Activated T-cell treated with anti-CD3 and anti-CD28 coated beads, Interleukin-2, amount 50 U/mL, for 4 hours (primary cell): ENCODE data around the gene FGFR2. TPM values are rescaled to one million over a fixed set of nuclear protein-coding genes. Genes with fewer than 3 reads are reported as not detected.

Source experiments
- ATAC-seq, 2 donors: fragments of 200-7000 bp; cut with Tn5 transposase; one replicate each; pipeline ENCODE4 v1.10.0; 2021
- DNase-seq: peaks from one replicate; pipeline ENCODE4 v3.0.0-alpha.2; 2020
- H3K27me3 Mint-ChIP-seq: one replicate; pipeline ENCODE4 v1.8.0; 2021; ENCODE audit warnings: low read depth, mixed read lengths
- H3K36me3 Mint-ChIP-seq: one replicate; pipeline ENCODE4 v1.8.0; 2022; ENCODE audit warnings: mixed read lengths; ENCODE audit not compliant: insufficient read depth
- H3K4me1 Mint-ChIP-seq: one replicate; pipeline ENCODE4 v1.8.0; 2021; ENCODE audit warnings: low read depth, mixed read lengths
- H3K4me3 Mint-ChIP-seq: one replicate; pipeline ENCODE4 v1.8.0; 2021; ENCODE audit warnings: mild to moderate bottlenecking, moderate library complexity, mixed read lengths
- H3K9me3 Mint-ChIP-seq: one replicate; pipeline ENCODE4 v1.8.0; 2021; ENCODE audit warnings: mixed read lengths
- total RNA-seq, 3 donors: library from RNA; stranded (reverse); gene quantifications; one replicate each; pipeline ENCODE4 v1.2.1, GENCODE V29; 2021

Gene FGFR2
- total RNA-seq, 3 donors from 2014 or later = 0.18 to 0.48 (median 0.33) TPM

- DNase-seq = no peak
- no peak for ATAC-seq
- no peak overlapping the region for H3K4me3 Mint-ChIP-seq
- peaks cover 4% of the 10 kb centered on the region for H3K9me3 Mint-ChIP-seq
- no peaks in the 10 kb centered on the region for H3K4me1 Mint-ChIP-seq
- no peaks in the 10 kb centered on the region for H3K36me3 Mint-ChIP-seq
- no peaks in the 10 kb centered on the region for H3K27me3 Mint-ChIP-seq
These were observed 97.4 kb downstream of the FGFR2 start for GRCh38 chr10:121500701-121501332.

- no peak overlapping the region for H3K4me3 Mint-ChIP-seq
- ATAC-seq = no peak
- H3K27me3 Mint-ChIP-seq = peaks cover 4% of the 10 kb centered on the region
- no peaks in the 10 kb centered on the region for H3K4me1 Mint-ChIP-seq
- DNase-seq = no peak
- no peaks in the 10 kb centered on the region for H3K36me3 Mint-ChIP-seq
- H3K9me3 Mint-ChIP-seq = peaks cover 4% of the 10 kb centered on the region
These were observed 100.5 kb downstream of the FGFR2 start for GRCh38 chr10:121497513-121498470.

- DNase-seq (no peak), ATAC-seq (no peak)
- Mint-ChIP-seq H3K36me3 (no peaks in the 10 kb centered on the region), H3K9me3 (peaks cover 4% of the 10 kb centered on the region), H3K4me3 (no peak overlapping the region), H3K27me3 (peaks cover 4% of the 10 kb centered on the region), H3K4me1 (no peaks in the 10 kb centered on the region)
These were observed 102.5 kb downstream of the FGFR2 start for GRCh38 chr10:121495719-121496118.

- H3K27me3 Mint-ChIP-seq = peaks cover 4% of the 10 kb centered on the region
- no peaks in the 10 kb centered on the region for H3K4me1 Mint-ChIP-seq
- H3K9me3 Mint-ChIP-seq = no peaks in the 10 kb centered on the region
- no peak for ATAC-seq
- no peak for DNase-seq
- no peaks in the 10 kb centered on the region for H3K36me3 Mint-ChIP-seq
- H3K4me3 Mint-ChIP-seq = no peak overlapping the region
These were observed 103.9 kb downstream of the FGFR2 start for GRCh38 chr10:121494296-121494695.

GRCh38 chr10:121493521-121493920, 104.7 kb downstream of the FGFR2 start:
- no peak for DNase-seq
- no peak for ATAC-seq
- H3K4me1 Mint-ChIP-seq = no peaks in the 10 kb centered on the region
- H3K9me3 Mint-ChIP-seq = no peaks in the 10 kb centered on the region
- H3K27me3 Mint-ChIP-seq = peaks cover 4% of the 10 kb centered on the region
- H3K4me3 Mint-ChIP-seq = no peak overlapping the region
- H3K36me3 Mint-ChIP-seq = no peaks in the 10 kb centered on the region

- DNase-seq (no peak), ATAC-seq (no peak)
- Mint-ChIP-seq H3K27me3 (peaks cover 4% of the 10 kb centered on the region), H3K4me3 (no peak overlapping the region), H3K4me1 (no peaks in the 10 kb centered on the region), H3K9me3 (no peaks in the 10 kb centered on the region), H3K36me3 (no peaks in the 10 kb centered on the region)
These were observed 107.2 kb downstream of the FGFR2 start for GRCh38 chr10:121490871-121491519.

GRCh38 chr10:121485436-121486139, 112.7 kb downstream of the FGFR2 start:
- H3K9me3 Mint-ChIP-seq = no peaks in the 10 kb centered on the region
- no peaks in the 10 kb centered on the region for H3K27me3 Mint-ChIP-seq
- H3K36me3 Mint-ChIP-seq = no peaks in the 10 kb centered on the region
- DNase-seq = no peak
- no peaks in the 10 kb centered on the region for H3K4me1 Mint-ChIP-seq
- H3K4me3 Mint-ChIP-seq = no peak overlapping the region
- ATAC-seq = no peak

- Mint-ChIP-seq H3K4me1 (no peaks in the 10 kb centered on the region), H3K36me3 (no peaks in the 10 kb centered on the region), H3K4me3 (no peak overlapping the region), H3K9me3 (no peaks in the 10 kb centered on the region), H3K27me3 (no peaks in the 10 kb centered on the region)
- no peak for ATAC-seq
- no peak for DNase-seq
These were observed 113.4 kb downstream of the FGFR2 start for GRCh38 chr10:121484816-121485215.

- no peaks in the 10 kb centered on the region for H3K4me1 Mint-ChIP-seq
These were observed 113.8 kb downstream of the FGFR2 start for GRCh38 chr10:121484401-121484800.

GRCh38 chr10:121481180-121481579, 117.1 kb downstream of the FGFR2 start:
- Mint-ChIP-seq H3K27me3 (no peaks in the 10 kb centered on the region), H3K9me3 (no peaks in the 10 kb centered on the region), H3K4me1 (no peaks in the 10 kb centered on the region), H3K36me3 (no peaks in the 10 kb centered on the region), H3K4me3 (no peak overlapping the region)
- ATAC-seq (no peak), DNase-seq (no peak)

More at GRCh38 chr10:121484401-121484800, 113.8 kb downstream of the FGFR2 start:
- Mint-ChIP-seq H3K36me3 (no peaks in the 10 kb centered on the region), H3K27me3 (no peaks in the 10 kb centered on the region), H3K9me3 (no peaks in the 10 kb centered on the region), H3K4me3 (no peak overlapping the region)
- ATAC-seq = no peak
- no peak for DNase-seq

GRCh38 chr10:121478556-121478955, 119.7 kb downstream of the FGFR2 start:
- DNase-seq = no peak

GRCh38 chr10:121469797-121470606, 128.2 kb downstream of the FGFR2 start:
- DNase-seq (no peak), ATAC-seq (no peak)
- no peaks in the 10 kb centered on the region for H3K4me1 Mint-ChIP-seq
- no peaks in the 10 kb centered on the region for H3K36me3 Mint-ChIP-seq
- H3K9me3 Mint-ChIP-seq = no peaks in the 10 kb centered on the region
- no peak overlapping the region for H3K4me3 Mint-ChIP-seq
- H3K27me3 Mint-ChIP-seq = peaks cover 2% of the 10 kb centered on the region

More at GRCh38 chr10:121478556-121478955, 119.7 kb downstream of the FGFR2 start:
- no peak overlapping the region for H3K4me3 Mint-ChIP-seq
- H3K9me3 Mint-ChIP-seq = no peaks in the 10 kb centered on the region
- no peaks in the 10 kb centered on the region for H3K4me1 Mint-ChIP-seq
- H3K36me3 Mint-ChIP-seq = no peaks in the 10 kb centered on the region
- ATAC-seq = no peak
- peaks cover 2% of the 10 kb centered on the region for H3K27me3 Mint-ChIP-seq

GRCh38 chr10:121468726-121469125, 129.5 kb downstream of the FGFR2 start:
- ATAC-seq (no peak), DNase-seq (no peak)
- Mint-ChIP-seq H3K4me3 (no peak overlapping the region), H3K4me1 (no peaks in the 10 kb centered on the region), H3K27me3 (no peaks in the 10 kb centered on the region), H3K9me3 (no peaks in the 10 kb centered on the region), H3K36me3 (no peaks in the 10 kb centered on the region)
